PFSK-1 (cell line): ENCODE data around the gene MDFIC.

Source experiments
- FOXP2 ChIP-seq: optimal IDR thresholded peaks from 2 replicates; pipeline ENCODE3; 2011; ENCODE audit warnings: borderline replicate concordance, control low read depth, inconsistent platforms; ENCODE audit not compliant: insufficient read depth; ENCODE audit errors: extremely low read length, extremely low read depth
- POLR2AphosphoS5 ChIP-seq: IDR thresholded peaks from 2 replicates; pipeline ENCODE4 v1.6.1; 2012; ENCODE audit warnings: low read depth, mild to moderate bottlenecking, control low read depth, low read length, moderate library complexity
- REST ChIP-seq, 2 experiments: IDR thresholded peaks; 2 replicates each; pipeline versions ENCODE4 v1.6.1 to v1.8.0; 2011 to 2012; ENCODE audit warnings: low read depth in 2 of 2, low read length in 2 of 2, control low read depth in 1 of 2, inconsistent platforms in 1 of 2, mild to moderate bottlenecking in 1 of 2, moderate library complexity in 1 of 2; ENCODE audit not compliant: insufficient read depth in 1 of 2
- SIN3A ChIP-seq: IDR thresholded peaks from 2 replicates; pipeline ENCODE4 v1.6.1; 2012; ENCODE audit warnings: mild to moderate bottlenecking, low read length, moderate library complexity, borderline replicate concordance; ENCODE audit not compliant: insufficient read depth
- TAF1 ChIP-seq: IDR thresholded peaks from 2 replicates; pipeline ENCODE4 v1.6.1; 2012; ENCODE audit warnings: low read length, control low read depth, borderline replicate concordance; ENCODE audit not compliant: insufficient read depth

MDFIC gene

GRCh38 chr7:114901771-114902170 is 20.1 kb upstream of the MDFIC start:
- TF ChIP-seq POLR2AphosphoS5, result no peak
- no peak for TF ChIP-seq FOXP2
- TF ChIP-seq TAF1, result no peak

- TF ChIP-seq SIN3A (no peak), POLR2AphosphoS5 (no peak), REST (IDR thresholded peaks at IDR 0.05; ENCODE audit: insufficient read depth in 1 of 2, low read depth in 2 of 2, low read length in 2 of 2) (no peak), FOXP2 (no peak), TAF1 (no peak)
Observed at GRCh38 chr7:114903131-114903530, 18.8 kb upstream of the MDFIC start.

GRCh38 chr7:114910787-114911186 is 11.1 kb upstream of the MDFIC start:
- TF ChIP-seq REST (IDR thresholded peaks at IDR 0.05; ENCODE audit: insufficient read depth in 1 of 2, low read depth in 2 of 2, low read length in 2 of 2) (no peak), POLR2AphosphoS5 (no peak), SIN3A (no peak), TAF1 (no peak), FOXP2 (no peak)

- TF ChIP-seq SIN3A (no peak), POLR2AphosphoS5 (no peak), FOXP2 (no peak), REST (IDR thresholded peaks at IDR 0.05; ENCODE audit: insufficient read depth in 1 of 2, low read depth in 2 of 2, low read length in 2 of 2) (no peak), TAF1 (no peak)
Observed at GRCh38 chr7:114911411-114911810, 10.5 kb upstream of the MDFIC start.

GRCh38 chr7:114916261-114916892 is 5.5 kb upstream of the MDFIC start:
- no peak for TF ChIP-seq POLR2AphosphoS5
- no peak for TF ChIP-seq REST (IDR thresholded peaks at IDR 0.05; ENCODE audit: insufficient read depth in 1 of 2, low read depth in 2 of 2, low read length in 2 of 2)
- no peak for TF ChIP-seq SIN3A
- TF ChIP-seq FOXP2, result no peak
- TF ChIP-seq TAF1, result no peak
